GM18909 (cell line): ENCODE data around the gene LAMTOR4.
"Not testable (repeated sequence)": the region's sequence is repeated elsewhere in the genome, so short reads cannot be mapped to it uniquely, and the experiment has no call there.

Experiments
- ATAC-seq: cut with Tn5 transposase; IDR thresholded peaks from one replicate; pipeline ENCODE4 v1.9.1; 2021; ENCODE audit warnings: mild to moderate bottlenecking; ENCODE audit not compliant: unreplicated experiment, poor library complexity

LAMTOR4 gene

GRCh38 chr7:100192969-100193368 is 44.3 kb downstream of the LAMTOR4 start:
- no peak for ATAC-seq

GRCh38 chr7:100195222-100195621 is 46.5 kb downstream of the LAMTOR4 start:
- no peak for ATAC-seq

- ATAC-seq = not testable (repeated sequence)
Observed at GRCh38 chr7:100195901-100196322, 47.2 kb downstream of the LAMTOR4 start.

GRCh38 chr7:100198266-100198665 is 49.5 kb downstream of the LAMTOR4 start:
- ATAC-seq = no peak

GRCh38 chr7:100200693-100201092 is 52.0 kb downstream of the LAMTOR4 start:
- no peak for ATAC-seq
